Adrenal gland (tissue), 12 donors: ENCODE data around the gene GLCCI1. TPM values are rescaled to one million over a fixed set of nuclear protein-coding genes. Genes with fewer than 3 reads are reported as not detected.

Source experiments
- DNase-seq, 7 donors: peaks; one replicate each; pipeline ENCODE4 v3.0.0-alpha.2; 2019 to 2020
- H3K27ac ChIP-seq, 5 donors: fragments of 200-600 bp; sonication (generic) in 4 of 5; 1 replicate in 3 of 5; 2 replicates in 2 of 5; pipeline versions ENCODE4 v1.5.1 to v1.8.0; 2016 to 2020; ENCODE audit warnings: mild to moderate bottlenecking in 1 of 5
- H3K27me3 ChIP-seq: fragments of 200-600 bp; 2 replicates; pipeline ENCODE4 v1.8.0; 2021
- H3K36me3 ChIP-seq, 2 donors: fragments of 200-600 bp; replicated peaks in 1 of 2; 1 replicate in 1 of 2; 2 replicates in 1 of 2; pipeline versions ENCODE4 v1.5.1 to v1.8.0; 2018 to 2022
- H3K4me1 ChIP-seq, 2 donors: fragments of 200-600 bp; replicated peaks in 1 of 2; 1 replicate in 1 of 2; 2 replicates in 1 of 2; pipeline versions ENCODE4 v1.5.1 to v1.8.0; 2018 to 2021
- H3K4me3 ChIP-seq, 4 donors: fragments of 200-600 bp; sonication (generic) in 3 of 4; one replicate each; pipeline ENCODE4 v1.5.1; 2016 to 2018
- H3K9me3 ChIP-seq, 3 donors: fragments of 200-600 bp; sonication (generic) in 1 of 3; replicated peaks in 1 of 3; 1 replicate in 2 of 3; 2 replicates in 1 of 3; pipeline versions ENCODE4 v1.5.1 to v1.8.0; 2016 to 2021
- POLR2A ChIP-seq, 2 donors: fragments of 450-650 bp; IDR thresholded peaks; one replicate each; pipeline ENCODE4 v1.6.1; 2017; ENCODE audit warnings: antibody characterized with exemption in 2 of 2, mild to moderate bottlenecking in 2 of 2, moderate library complexity in 1 of 2
- WGBS, 4 donors: extraction: QIAGEN DNeasy Blood & Tissue Kit in 2 of 4; methylation state at CpG; one replicate each; pipeline versions ENCODE4 v1.1.5 to v1.1.7; 2013 to 2017; 5-methylcytosine and 5-hydroxymethylcytosine counted together
- intact Hi-C, 2 donors: fragments of 100-400 bp; cut with DNase I; formaldehyde crosslinking; loops; one replicate each; pipeline versions ENCODE4 v1.14.1 to v1.15.0; 2022 to 2023
- polyA plus RNA-seq, 3 donors: library from polyadenylated mRNA; stranded (reverse); fragments of 200-250 nt in 2 of 3; fragments of 350-450 nt in 1 of 3; fragmentation: Illumina TruSeq in 1 of 3; extraction: RNeasy Lipid Tissue Mini Kit (QIAGEN cat#74804) in 1 of 3; gene quantifications; one replicate each; pipeline ENCODE4 v1.2.3, GENCODE V29; 2013 to 2014
- total RNA-seq, 9 donors: library from RNA; depleted of rRNA in 4 of 9; stranded (reverse); fragments of >200 nt in 4 of 9; fragments of 120-200 nt in 1 of 9; fragmentation: NEBNext Ultra II Directional in 1 of 9; extraction: Animal tissue kit (Norgen Biotek cat#: 25700) in 1 of 9; gene quantifications; one replicate each; pipeline versions ENCODE4 v1.1.0 to v1.2.4, GENCODE V29; 2013 to 2023
- TF ChIP-seq, protein P1 (sequence below), 6 experiments: fragments of 450-650 bp in 4 of 6; fragments of 200-600 bp in 2 of 6; sonication (generic) in 1 of 6; IDR thresholded peaks; 1 replicate in 5 of 6; 2 replicates in 1 of 6; pipeline versions ENCODE4 v1.5.1 to v1.8.0; 2016 to 2021; ENCODE audit warnings: antibody characterized with exemption in 6 of 6, mild to moderate bottlenecking in 2 of 6, moderate library complexity in 1 of 6
- donor health status: healthy with polysubstance abuse.
- donor health status: Bipolar disorder and iron deficiency.
- donor health status: DM: yes; HTN: yes; CAD: no.
- donor health status: DM: no; HTN: no; CAD: no.
- donor health status: DM: no; HTN: no; CAD: no.
- donor health status: DM: yes; HTN: yes; CAD: no.

Gene GLCCI1
- total and polyA plus RNA-seq, 12 donors, result 2.4 to 23.6 (median 8.2) TPM

DNA sequence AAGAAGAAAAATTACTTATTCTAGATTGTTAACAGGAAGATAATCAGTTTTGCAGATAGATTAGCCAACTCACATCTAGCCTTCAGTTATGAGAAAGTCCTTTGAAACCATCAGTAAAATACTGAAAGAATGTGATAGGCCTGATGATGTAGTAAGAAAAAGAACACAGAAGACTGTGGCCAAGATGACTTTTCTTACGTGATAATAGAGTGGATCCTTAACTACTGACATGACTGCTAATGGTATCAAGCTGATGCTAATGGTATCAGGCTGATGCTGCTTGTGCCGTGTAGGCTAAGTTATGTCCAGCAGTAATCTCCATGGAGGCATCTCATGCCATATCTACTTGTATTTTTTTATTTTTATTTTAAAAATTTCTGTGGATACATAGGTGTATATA, 114.2 kb downstream of the GLCCI1 start:
- Histone ChIP-seq H3K4me3 (no peak overlapping the region), H3K27me3 (no peaks in the 10 kb centered on the region), H3K36me3 (no peaks in the 10 kb centered on the region), H3K4me1 (no peaks in the 10 kb centered on the region), H3K9me3 (no peaks in the 10 kb centered on the region), H3K27ac (no peak overlapping the region)
- TF ChIP-seq, protein P1, sequence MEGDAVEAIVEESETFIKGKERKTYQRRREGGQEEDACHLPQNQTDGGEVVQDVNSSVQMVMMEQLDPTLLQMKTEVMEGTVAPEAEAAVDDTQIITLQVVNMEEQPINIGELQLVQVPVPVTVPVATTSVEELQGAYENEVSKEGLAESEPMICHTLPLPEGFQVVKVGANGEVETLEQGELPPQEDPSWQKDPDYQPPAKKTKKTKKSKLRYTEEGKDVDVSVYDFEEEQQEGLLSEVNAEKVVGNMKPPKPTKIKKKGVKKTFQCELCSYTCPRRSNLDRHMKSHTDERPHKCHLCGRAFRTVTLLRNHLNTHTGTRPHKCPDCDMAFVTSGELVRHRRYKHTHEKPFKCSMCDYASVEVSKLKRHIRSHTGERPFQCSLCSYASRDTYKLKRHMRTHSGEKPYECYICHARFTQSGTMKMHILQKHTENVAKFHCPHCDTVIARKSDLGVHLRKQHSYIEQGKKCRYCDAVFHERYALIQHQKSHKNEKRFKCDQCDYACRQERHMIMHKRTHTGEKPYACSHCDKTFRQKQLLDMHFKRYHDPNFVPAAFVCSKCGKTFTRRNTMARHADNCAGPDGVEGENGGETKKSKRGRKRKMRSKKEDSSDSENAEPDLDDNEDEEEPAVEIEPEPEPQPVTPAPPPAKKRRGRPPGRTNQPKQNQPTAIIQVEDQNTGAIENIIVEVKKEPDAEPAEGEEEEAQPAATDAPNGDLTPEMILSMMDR (IDR thresholded peaks at IDR 0.05), result no peak
- TF ChIP-seq POLR2A (IDR thresholded peaks at IDR 0.05), result no peak
- intact Hi-C loops, result no loop called here
- WGBS, 4 donors, result 86 to 98% (median 96%) methylated on average over 2 of the region's 2 CpGs
- no peak for DNase-seq

DNA sequence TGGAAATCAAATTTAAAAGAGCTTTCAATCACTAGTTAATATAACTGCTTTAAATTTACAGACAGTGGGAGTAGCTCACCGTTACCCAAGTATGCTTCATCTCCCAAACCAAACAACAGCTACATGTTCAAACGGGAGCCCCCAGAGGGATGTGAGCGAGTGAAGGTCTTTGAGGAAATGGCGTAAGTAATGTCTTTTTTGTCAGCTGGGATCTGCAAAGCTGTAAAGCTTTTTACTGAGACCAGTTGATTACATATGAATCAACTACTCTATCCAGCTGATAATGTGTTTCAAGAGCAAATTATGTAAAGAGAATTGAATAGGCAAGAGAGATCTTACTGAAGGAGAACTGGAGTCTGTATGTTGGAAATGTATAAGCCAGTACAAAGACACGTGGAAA, 116.2 kb downstream of the GLCCI1 start:
- TF ChIP-seq POLR2A (IDR thresholded peaks at IDR 0.05), result no peak
- TF ChIP-seq, protein P1 (IDR thresholded peaks at IDR 0.05), result no peak
- intact Hi-C loops, result no loop called here
- Histone ChIP-seq H3K4me3 (no peak overlapping the region), H3K27me3 (no peaks in the 10 kb centered on the region), H3K9me3 (no peaks in the 10 kb centered on the region), H3K36me3 (no peaks in the 10 kb centered on the region), H3K4me1 (no peaks in the 10 kb centered on the region), H3K27ac (no peak overlapping the region)
- WGBS, 4 donors, result 87 to 94% (median 92%) methylated on average over 5 of the region's 5 CpGs
- no peak for DNase-seq

DNA sequence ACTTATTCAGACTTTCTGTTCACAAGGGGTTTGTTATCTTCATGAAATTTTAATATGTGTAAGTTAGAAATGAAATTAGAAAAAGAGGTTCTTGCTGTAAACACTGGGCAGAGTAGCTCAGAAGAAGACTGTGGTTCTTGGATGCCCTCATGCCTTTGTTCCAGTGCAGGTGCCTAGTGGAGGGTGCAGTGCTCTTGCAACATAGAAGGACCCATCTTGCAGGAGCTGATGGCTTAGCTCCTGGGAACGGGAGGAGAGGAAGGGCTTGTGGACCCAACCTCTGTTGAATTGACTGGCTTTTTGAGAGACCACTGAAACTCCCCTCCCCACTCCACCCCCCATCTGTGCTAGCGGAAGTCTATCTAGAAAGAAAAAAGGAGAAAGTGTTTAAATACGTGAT, 116.8 kb downstream of the GLCCI1 start:
- H3K9me3 ChIP-seq, result no peaks in the 10 kb centered on the region
- no peaks in the 10 kb centered on the region for H3K36me3 ChIP-seq
- no peak for DNase-seq
- WGBS, 4 donors, result 93 to 98% (median 95%) methylated on average over 3 of the region's 3 CpGs
- TF ChIP-seq POLR2A (IDR thresholded peaks at IDR 0.05), result no peak
- TF ChIP-seq, protein P1 (IDR thresholded peaks at IDR 0.05), result no peak
- H3K4me3 ChIP-seq, result no peak overlapping the region
- no peaks in the 10 kb centered on the region for H3K27me3 ChIP-seq
- H3K27ac ChIP-seq, result no peak overlapping the region
- no peaks in the 10 kb centered on the region for H3K4me1 ChIP-seq
- intact Hi-C loops, result no loop called here

DNA sequence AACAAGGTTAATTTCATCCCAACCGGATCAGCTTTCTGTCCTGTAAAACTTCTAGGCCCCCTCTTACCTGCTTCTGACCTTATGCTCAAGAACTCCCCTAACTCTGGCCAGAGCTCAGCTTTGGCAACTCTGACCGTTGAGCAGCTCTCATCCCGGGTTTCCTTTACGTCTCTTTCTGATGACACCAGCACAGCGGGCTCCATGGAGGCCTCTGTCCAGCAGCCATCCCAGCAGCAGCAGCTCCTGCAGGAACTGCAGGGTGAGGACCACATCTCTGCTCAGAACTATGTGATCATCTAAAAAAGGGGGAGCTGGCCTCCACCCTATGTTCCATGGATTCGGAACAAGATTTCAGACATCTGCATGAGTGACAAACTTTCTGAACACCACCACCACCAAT, 117.6 kb downstream of the GLCCI1 start:
- Histone ChIP-seq H3K4me1 (no peaks in the 10 kb centered on the region), H3K9me3 (no peaks in the 10 kb centered on the region), H3K27ac (no peak overlapping the region), H3K4me3 (no peak overlapping the region), H3K36me3 (no peaks in the 10 kb centered on the region), H3K27me3 (no peaks in the 10 kb centered on the region)
- 93 to 95% (median 94%) methylated on average over 6 of the region's 6 CpGs for WGBS, 4 donors
- TF ChIP-seq, protein P1 (IDR thresholded peaks at IDR 0.05), result no peak
- no peak for TF ChIP-seq POLR2A (IDR thresholded peaks at IDR 0.05)
- intact Hi-C loops, result no loop called here
- no peak for DNase-seq
